ENCODE measurements around the gene AP1B1. TPM values are rescaled to one million over a fixed set of nuclear protein-coding genes. Genes with fewer than 3 reads are reported as not detected.
"Not testable (repeated sequence)": the region's sequence is repeated elsewhere in the genome, so short reads cannot be mapped to it uniquely, and the experiment has no call there.

The AP1B1 gene
- total RNA-seq, 1 donor from 2014 or later = 37.1 TPM

DNA sequence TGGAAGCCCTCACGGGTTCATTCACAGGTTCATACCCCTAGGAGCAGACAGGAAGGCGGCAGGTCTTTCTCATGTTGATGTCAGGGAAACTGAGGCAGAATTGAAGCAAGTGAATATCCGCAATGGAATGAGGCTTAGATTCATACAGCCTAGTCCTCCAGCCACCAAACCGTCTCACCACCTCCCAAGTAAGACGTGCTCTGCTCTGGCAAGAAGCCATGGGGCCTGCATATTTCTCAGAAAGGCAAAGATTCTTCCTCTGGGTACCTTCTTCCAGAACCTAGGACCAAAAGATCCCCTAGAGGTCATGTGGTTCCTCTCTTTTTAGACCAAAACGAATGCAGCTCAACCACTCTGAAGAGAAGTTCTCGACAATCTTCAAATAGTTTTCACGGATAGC is 1.7 kb downstream of the AP1B1 start:
- no peak for DNase-seq

DNA sequence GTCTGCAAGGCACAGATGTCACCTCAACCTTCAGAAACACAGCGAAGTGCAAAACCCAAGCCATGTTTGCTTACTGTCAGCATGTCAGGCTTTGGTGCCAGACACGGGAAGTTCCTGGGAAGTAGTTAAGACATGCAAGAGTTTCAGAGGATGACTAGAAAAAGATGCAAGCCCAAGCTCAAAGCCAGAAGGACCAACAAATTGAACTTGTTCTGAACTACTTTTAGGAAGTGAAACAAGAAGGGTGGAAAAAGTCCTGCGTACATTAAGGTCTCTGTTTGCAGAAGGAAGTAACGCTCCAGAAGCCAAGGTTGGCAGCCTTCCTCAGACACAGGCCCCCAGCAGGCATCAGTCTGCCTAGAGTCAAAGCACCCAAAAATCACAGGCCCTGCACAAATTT is 2.6 kb downstream of the AP1B1 start:
- no peak for DNase-seq

DNA sequence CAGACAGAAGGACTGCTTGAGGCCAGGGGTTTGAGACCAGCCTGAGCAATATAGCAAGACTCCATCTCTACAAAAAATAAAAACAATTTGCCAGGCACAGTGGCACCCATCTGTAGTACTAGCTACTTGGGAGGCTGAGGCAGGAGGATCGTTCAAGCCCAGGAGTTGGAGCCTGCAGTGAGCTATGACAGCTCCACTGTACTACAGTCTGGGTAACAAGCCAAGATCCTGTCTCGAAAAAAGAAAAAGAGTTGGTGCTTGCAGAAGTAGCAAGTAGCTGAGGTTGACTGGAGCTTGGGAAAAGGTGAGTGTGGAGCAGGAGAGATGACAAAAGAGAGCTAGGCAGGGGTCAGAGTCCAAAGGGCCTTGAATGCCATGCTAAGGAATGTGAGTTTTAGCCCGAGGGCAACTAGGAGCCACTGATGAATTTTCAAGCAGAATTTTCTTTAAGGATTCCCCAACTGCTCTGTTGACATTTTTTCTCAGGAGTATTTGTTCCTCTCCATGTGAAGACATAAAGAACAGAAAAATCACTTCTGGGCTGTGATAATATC is 3.1 kb downstream of the AP1B1 start:
- DNase-seq = no peak

- no peak for DNase-seq
Observed at GRCh38 chr22:29383740-29384139, 4.6 kb downstream of the AP1B1 start.

GRCh38 chr22:29382580-29383302 is 5.6 kb downstream of the AP1B1 start:
- DNase-seq = no peak

DNA sequence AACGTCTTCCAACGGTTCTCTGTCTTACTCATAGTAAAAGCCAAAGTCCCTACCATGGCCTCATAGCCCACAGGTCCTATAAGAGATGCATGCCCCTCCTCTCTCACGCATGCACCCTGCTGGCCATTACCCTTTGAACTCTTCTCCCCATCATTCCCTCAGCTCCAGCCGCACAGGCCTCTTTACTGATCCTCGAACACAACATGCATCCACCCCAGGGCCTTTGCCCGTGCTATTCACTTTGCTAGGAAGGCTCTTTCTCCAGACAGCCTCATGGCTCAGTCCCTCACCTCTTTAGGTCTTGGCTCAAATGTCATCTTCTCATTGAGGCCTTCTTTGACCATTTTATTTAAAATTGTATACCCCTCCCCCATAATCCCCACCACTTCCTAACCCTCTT is 7.5 kb downstream of the AP1B1 start:
- DNase-seq = no peak

GRCh38 chr22:29380032-29380781 is 8.2 kb downstream of the AP1B1 start:
- DNase-seq = no peak

GRCh38 chr22:29379258-29379657 is 9.1 kb downstream of the AP1B1 start:
- DNase-seq = no peak

DNA sequence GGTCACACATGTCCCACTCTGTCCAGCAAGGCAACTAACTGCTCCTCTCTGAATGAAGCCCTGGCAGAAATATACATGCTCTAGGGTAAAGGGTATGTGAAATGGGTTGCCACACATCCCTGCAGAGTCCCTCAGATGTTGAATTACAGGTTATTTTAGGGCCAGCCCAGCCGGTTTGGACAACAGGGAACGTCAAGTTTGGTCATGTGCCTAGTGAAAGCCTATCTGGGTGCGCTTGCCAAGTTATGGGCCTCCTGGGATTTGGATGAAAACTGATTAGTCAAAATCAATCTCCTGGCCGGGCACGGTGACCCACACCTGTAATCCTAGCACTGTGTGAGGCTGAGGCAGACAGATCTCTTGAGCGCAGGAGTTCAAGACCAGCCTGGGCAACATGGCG is 10.4 kb downstream of the AP1B1 start:
- DNase-seq = no peak

- DNase-seq = not testable (repeated sequence)
Observed at GRCh38 chr22:29376705-29377104, 11.7 kb downstream of the AP1B1 start.

- no peak for DNase-seq
Observed at GRCh38 chr22:29375398-29376076, 12.8 kb downstream of the AP1B1 start.

- DNase-seq = not testable (repeated sequence)
Observed at GRCh38 chr22:29374806-29375205, 13.6 kb downstream of the AP1B1 start.

DNA sequence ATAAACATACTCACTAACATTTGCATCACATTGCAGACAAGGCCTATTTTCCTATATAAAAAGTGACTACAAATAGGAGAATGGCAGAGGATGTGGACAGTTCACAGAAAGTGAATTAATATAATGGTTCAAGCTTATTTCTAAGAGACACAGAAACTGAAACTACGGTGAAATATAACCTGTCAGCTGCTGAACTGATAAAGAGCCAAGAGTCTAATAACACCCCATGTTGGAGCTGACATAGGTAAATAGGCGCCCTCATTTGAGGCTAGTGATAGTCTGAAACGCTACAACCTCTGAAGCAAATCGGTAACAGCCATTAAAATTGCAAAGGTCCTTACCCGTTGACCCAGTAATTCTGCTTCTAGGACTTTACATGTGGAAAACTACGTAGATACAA is 14.0 kb downstream of the AP1B1 start:
- DNase-seq = no peak

GRCh38 chr22:29370537-29370936 is 17.8 kb downstream of the AP1B1 start:
- no peak for DNase-seq

GRCh38 chr22:29369460-29369859 is 18.9 kb downstream of the AP1B1 start:
- DNase-seq = peak; percentile 72

DNA sequence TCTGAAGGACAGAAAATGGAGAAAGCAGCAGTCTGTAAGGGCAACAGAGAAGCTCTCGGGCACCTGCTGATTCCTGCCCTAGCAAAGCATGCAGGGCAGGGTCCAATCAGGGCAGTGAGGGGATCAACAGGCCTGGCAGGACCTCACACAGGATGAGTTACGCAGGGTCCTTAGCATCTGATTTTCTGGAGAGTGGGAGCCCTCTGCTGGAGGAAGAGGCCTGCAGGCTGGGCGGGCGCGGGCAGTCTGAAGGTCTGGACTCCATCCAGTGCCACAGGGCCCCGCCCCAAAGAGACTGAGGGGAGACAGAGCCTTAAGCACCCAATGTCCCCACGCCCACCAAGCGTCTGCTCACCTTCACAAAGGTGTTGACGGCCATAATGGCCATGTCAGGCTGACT is 28.9 kb downstream of the AP1B1 start:
- no peak for DNase-seq

GRCh38 chr22:29357193-29357890 is 31.0 kb downstream of the AP1B1 start:
- DNase-seq = not testable (repeated sequence)

- no peak for DNase-seq
Observed at GRCh38 chr22:29353860-29354259, 34.5 kb downstream of the AP1B1 start.

DNA sequence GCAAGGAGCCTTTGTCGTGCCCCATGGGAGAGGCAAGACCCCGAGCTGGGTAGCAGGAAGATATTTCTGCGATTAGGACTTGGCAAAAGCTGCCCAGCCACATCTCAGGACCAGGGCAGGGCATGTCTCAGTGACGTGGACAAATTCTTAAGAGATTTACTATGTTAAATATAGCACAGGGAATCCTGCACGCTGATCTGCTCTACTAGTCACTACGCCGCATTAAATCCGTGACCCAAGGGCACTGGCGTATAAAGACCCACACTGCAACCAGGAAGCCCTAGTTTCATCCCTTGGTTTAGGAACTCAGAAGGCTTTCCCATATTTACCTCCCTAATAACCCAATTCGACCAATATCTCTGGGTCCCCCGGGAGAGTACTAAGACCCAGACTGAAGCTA is 35.1 kb downstream of the AP1B1 start:
- DNase-seq = no peak

- DNase-seq = no peak
Observed at GRCh38 chr22:29352778-29353177, 35.6 kb downstream of the AP1B1 start.

GRCh38 chr22:29351891-29352290 is 36.5 kb downstream of the AP1B1 start:
- DNase-seq = no peak

- no peak for DNase-seq
Observed at GRCh38 chr22:29351042-29351441, 37.3 kb downstream of the AP1B1 start.
